Panc1 (cell line): Measurements from ENCODE around the gene RASSF7. TPM values are rescaled to one million over a fixed set of nuclear protein-coding genes. Genes with fewer than 3 reads are reported as not detected.
A peak's percentile ranks its signal among the peaks of the same experiment; 100 is the strongest.

Experiments used
- ATAC-seq: fragments of 200-7000 bp; cut with Tn5 transposase; 2 replicates; pipeline ENCODE4 v1.9.1; 2020; ENCODE audit warnings: mild to moderate bottlenecking, moderate library complexity
- BruUV-seq: library from RNA; stranded (reverse); fragments of 400-500 nt; replicated peaks from 2 replicates; lab custom pipeline; 2021; lab: Mats Ljungman, UMichigan
- CTCF ChIA-PET: fragments of 300-600 bp; sonication (Branson Sonifier 250); formaldehyde crosslinking; loops from one replicate; lab custom pipeline; 2022; ENCODE audit warnings: antibody characterized with exemption; lab: Charles Lee
- POLR2A ChIA-PET: fragments of 300-600 bp; sonication (Branson Sonifier 250); formaldehyde crosslinking; loops from one replicate; lab custom pipeline; 2022; ENCODE audit warnings: antibody characterized with exemption; lab: Charles Lee
- DNase-seq: peaks from one replicate; pipeline ENCODE4 v3.0.0-alpha.2; 2010; ENCODE audit warnings: low read depth, low spot score
- H3K27ac ChIP-seq: 2 replicates; pipeline ENCODE4 v1.5.1; 2011; ENCODE audit warnings: mild to moderate bottlenecking, low read length, inconsistent platforms
- H3K27me3 ChIP-seq: fragments of 200-500 bp; sonication (Bioruptor generic); 2 replicates; pipeline ENCODE4 v1.6.0; 2014; ENCODE audit warnings: low read length, inconsistent platforms; ENCODE audit not compliant: control insufficient read depth, insufficient read depth
- H3K36me3 ChIP-seq: fragments of 200-500 bp; sonication (Bioruptor generic); 2 replicates; pipeline ENCODE4 v1.5.1; 2014; ENCODE audit warnings: inconsistent platforms, mild to moderate bottlenecking, low read length, moderate library complexity; ENCODE audit not compliant: control insufficient read depth, insufficient read depth
- H3K4me1 ChIP-seq: 2 replicates; pipeline ENCODE4 v1.5.1; 2011; ENCODE audit warnings: inconsistent platforms, mild to moderate bottlenecking, low read length, moderate library complexity; ENCODE audit not compliant: control insufficient read depth, insufficient read depth
- H3K4me3 ChIP-seq, 2 experiments: 2 replicates each; pipeline ENCODE4 v1.5.1; 2011 to 2012; ENCODE audit warnings: low read depth in 2 of 2, low read length in 2 of 2, mild to moderate bottlenecking in 2 of 2, inconsistent platforms in 1 of 2, moderate library complexity in 1 of 2
- H3K9me3 ChIP-seq: fragments of 200-500 bp; sonication (Bioruptor generic); 2 replicates; pipeline ENCODE4 v1.5.1; 2014; ENCODE audit warnings: low read depth, mild to moderate bottlenecking, inconsistent platforms, low read length, moderate library complexity; ENCODE audit not compliant: control insufficient read depth, insufficient read depth
- CTCF ChIP-seq: fragments of 450-650 bp; IDR thresholded peaks from 2 replicates; pipeline ENCODE4 v1.5.1; 2017; ENCODE audit warnings: mild to moderate bottlenecking
- POLR2AphosphoS5 ChIP-seq: IDR thresholded peaks from 2 replicates; pipeline ENCODE4 v1.6.1; 2012; ENCODE audit warnings: mild to moderate bottlenecking, low read depth, low read length, moderate library complexity
- SIN3A ChIP-seq: IDR thresholded peaks from 2 replicates; pipeline ENCODE4 v1.6.1; 2012; ENCODE audit warnings: low read depth, mild to moderate bottlenecking, low read length, moderate library complexity, borderline replicate concordance; ENCODE audit not compliant: insufficient read depth
- TCF7L2 ChIP-seq: IDR thresholded peaks from 2 replicates; pipeline ENCODE4 v1.6.1; 2011; ENCODE audit warnings: mild to moderate bottlenecking, low read depth, low read length, inconsistent platforms
- in situ Hi-C: cut with HindIII; loops from 2 replicates; pipeline ENCODE4 v1.10.0; 2016; ENCODE audit warnings: low sequenced_read_pairs, low pct_unique_long_range_greater_than_20kb
- intact Hi-C: fragments of 100-400 bp; cut with micrococcal nuclease; formaldehyde crosslinking; loops from one replicate; pipeline ENCODE4 v1.10.0; 2022; ENCODE audit not compliant: unreplicated experiment
- total RNA-seq: library from RNA; stranded (reverse); gene quantifications from one replicate; pipeline ENCODE4 v1.2.1, GENCODE V29; 2021; ENCODE audit not compliant: unreplicated experiment
- TF ChIP-seq, protein P1 (sequence below), 2 experiments: IDR thresholded peaks; 2 replicates each; pipeline ENCODE4 v1.6.1; 2011 to 2012; ENCODE audit warnings: low read depth in 2 of 2, control low read depth in 1 of 2, low read length in 1 of 2, mild to moderate bottlenecking in 1 of 2, moderate library complexity in 1 of 2; ENCODE audit not compliant: insufficient read depth in 1 of 2

Gene RASSF7
- total RNA-seq, 1 experiment from 2014 or later, result 81.8 TPM

- intact Hi-C loops (no loop called here), in situ Hi-C loops (no loop called here)
- Histone ChIP-seq H3K4me1 (peaks cover 31% of the 10 kb centered on the region), H3K27ac (no peak overlapping the region), H3K9me3 (no peaks in the 10 kb centered on the region), H3K4me3 (no peak overlapping the region), H3K27me3 (no peaks in the 10 kb centered on the region), H3K36me3 (peaks cover 38% of the 10 kb centered on the region)
- ATAC-seq (no peak), DNase-seq (no peak)
- POLR2A ChIA-PET, result no interaction called here
- no TSS peak for BruUV-seq
- no peak for TF ChIP-seq SIN3A
- TF ChIP-seq CTCF, result no peak
- TF ChIP-seq POLR2AphosphoS5, result no peak
- no peak for TF ChIP-seq TCF7L2
- TF ChIP-seq, protein P1, sequence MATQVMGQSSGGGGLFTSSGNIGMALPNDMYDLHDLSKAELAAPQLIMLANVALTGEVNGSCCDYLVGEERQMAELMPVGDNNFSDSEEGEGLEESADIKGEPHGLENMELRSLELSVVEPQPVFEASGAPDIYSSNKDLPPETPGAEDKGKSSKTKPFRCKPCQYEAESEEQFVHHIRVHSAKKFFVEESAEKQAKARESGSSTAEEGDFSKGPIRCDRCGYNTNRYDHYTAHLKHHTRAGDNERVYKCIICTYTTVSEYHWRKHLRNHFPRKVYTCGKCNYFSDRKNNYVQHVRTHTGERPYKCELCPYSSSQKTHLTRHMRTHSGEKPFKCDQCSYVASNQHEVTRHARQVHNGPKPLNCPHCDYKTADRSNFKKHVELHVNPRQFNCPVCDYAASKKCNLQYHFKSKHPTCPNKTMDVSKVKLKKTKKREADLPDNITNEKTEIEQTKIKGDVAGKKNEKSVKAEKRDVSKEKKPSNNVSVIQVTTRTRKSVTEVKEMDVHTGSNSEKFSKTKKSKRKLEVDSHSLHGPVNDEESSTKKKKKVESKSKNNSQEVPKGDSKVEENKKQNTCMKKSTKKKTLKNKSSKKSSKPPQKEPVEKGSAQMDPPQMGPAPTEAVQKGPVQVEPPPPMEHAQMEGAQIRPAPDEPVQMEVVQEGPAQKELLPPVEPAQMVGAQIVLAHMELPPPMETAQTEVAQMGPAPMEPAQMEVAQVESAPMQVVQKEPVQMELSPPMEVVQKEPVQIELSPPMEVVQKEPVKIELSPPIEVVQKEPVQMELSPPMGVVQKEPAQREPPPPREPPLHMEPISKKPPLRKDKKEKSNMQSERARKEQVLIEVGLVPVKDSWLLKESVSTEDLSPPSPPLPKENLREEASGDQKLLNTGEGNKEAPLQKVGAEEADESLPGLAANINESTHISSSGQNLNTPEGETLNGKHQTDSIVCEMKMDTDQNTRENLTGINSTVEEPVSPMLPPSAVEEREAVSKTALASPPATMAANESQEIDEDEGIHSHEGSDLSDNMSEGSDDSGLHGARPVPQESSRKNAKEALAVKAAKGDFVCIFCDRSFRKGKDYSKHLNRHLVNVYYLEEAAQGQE (IDR thresholded peaks at IDR 0.05; ENCODE audit: insufficient read depth in 1 of 2, low read depth in 2 of 2, low read length in 1 of 2), result no peak
- CTCF ChIA-PET, result no interaction called here
Measured at GRCh38 chr11:610146-610801, 49.5 kb downstream of the RASSF7 start.

DNA sequence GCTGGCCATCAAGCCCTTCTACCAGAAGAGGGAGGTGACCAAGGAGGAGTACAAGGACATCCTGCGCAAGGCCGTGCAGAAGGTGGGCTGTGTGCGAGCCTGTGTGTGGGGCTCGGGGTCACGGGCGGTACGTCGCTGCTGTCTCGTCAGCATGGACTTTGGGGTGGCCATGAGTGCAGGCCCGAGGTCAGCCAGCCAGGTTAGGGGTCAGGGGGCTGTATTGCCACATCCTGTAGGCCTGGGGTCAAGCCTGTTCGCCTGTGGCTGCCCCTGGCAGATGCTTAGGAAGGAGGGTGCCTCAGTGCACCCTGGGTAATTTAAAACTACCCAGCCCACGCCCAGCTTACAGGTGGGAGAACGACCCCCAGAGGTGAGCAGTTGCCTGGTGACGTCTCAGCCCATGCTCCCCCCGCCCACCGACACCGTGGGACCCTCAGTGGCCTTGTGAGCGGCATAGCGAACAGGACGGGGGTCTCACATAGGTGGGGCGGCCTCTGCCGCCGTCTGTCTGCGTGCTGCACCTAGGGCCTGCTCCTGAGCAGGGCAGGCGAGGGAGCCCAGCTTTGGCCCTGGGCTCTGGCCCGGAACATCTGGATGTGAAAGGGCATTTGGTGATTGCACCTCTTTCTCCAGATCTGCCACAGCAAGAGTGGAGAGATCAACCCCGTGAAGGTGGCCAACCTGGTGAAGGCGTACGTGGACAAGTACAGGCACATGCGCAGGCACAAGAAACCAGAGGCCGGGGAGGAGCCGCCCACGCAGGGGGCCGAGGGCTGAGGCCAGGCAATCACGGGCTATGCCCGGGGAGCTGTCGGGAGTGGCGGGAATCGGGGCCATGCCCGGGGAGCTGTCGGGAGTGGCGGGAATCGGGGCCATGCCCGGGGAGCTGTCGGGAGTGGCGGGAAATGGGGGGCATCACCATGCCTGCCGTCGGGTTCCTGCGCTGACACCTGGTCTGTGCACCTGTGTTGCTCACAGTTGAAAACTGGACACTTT lies 50.5 kb downstream of the RASSF7 start:
- in situ Hi-C loops, result no loop called here
- intact Hi-C loops, result no loop called here
- ChIA-PET POLR2A (interaction anchor here (0.5 kb wide), 1 partner anchor 100 kb away, joined by 8 read pairs; no protein-coding TSS in a partner anchor), CTCF (no interaction called here)
- TF ChIP-seq CTCF (no peak), SIN3A (no peak), TCF7L2 (no peak), POLR2AphosphoS5 (no peak; the same call in 1 of the 2 replicates)
- TF ChIP-seq, protein P1 (IDR thresholded peaks at IDR 0.05; ENCODE audit: insufficient read depth in 1 of 2, low read depth in 2 of 2, low read length in 1 of 2), result no peak
- Histone ChIP-seq H3K36me3 (peaks cover 31% of the 10 kb centered on the region), H3K27ac (no peak overlapping the region), H3K4me3 (no peak overlapping the region), H3K27me3 (no peaks in the 10 kb centered on the region), H3K9me3 (no peaks in the 10 kb centered on the region), H3K4me1 (peaks cover 34% of the 10 kb centered on the region)
- DNase-seq (no peak), ATAC-seq (no peak)
- TSS peak; percentile 27 for BruUV-seq
